Measurements from ENCODE around the gene CYP26B1. TPM values are rescaled to one million over a fixed set of nuclear protein-coding genes. Genes with fewer than 3 reads are reported as not detected.

CYP26B1 gene
- total and polyA plus RNA-seq, 2 donors (not counting 3 experiments of a cell fraction or from before 2014, with no cell fraction given), result 0.30 to 1.1 TPM

- dilution Hi-C loops (cut with MboI; ENCODE audit: extremely low pct_ligation_motif_present, low sequenced_read_pairs), result no loop called here
Observed at GRCh38 chr2:72081451-72081850, 66.2 kb downstream of the CYP26B1 start.

More at GRCh38 chr2:72081451-72081850, 66.2 kb downstream of the CYP26B1 start:
- no peaks in the 10 kb centered on the region for H3K27me3 ChIP-seq (ENCODE audit: control insufficient read depth in 2 of 2, insufficient read depth in 2 of 2, low read length in 2 of 2)
- intact Hi-C loops (cut with micrococcal nuclease), result no loop called here
- CTCF ChIA-PET, result no interaction called here
- H3K4me2 ChIP-seq (ENCODE audit: insufficient read depth, low read length), result no peak overlapping the region
- POLR2A ChIA-PET, result no interaction called here
- H3K27ac ChIP-seq (ENCODE audit: insufficient read depth, low read depth, low read length), result no peak overlapping the region
- H3K9ac ChIP-seq (replicated peaks; ENCODE audit: extremely low read depth, insufficient read depth, low read length), result no peak overlapping the region
- BruUV-seq (replicated peaks), result no TSS peak
- H3K9me3 ChIP-seq (replicated peaks; ENCODE audit: control insufficient read depth, insufficient read depth, low read length), result no peaks in the 10 kb centered on the region
- no peaks in the 10 kb centered on the region for H3K4me1 ChIP-seq (ENCODE audit: control insufficient read depth, extremely low read depth, insufficient read depth, low read length)
- no peak for FAIRE-seq
- TF ChIP-seq CTCF (IDR thresholded peaks at IDR 0.05; ENCODE audit: extremely low read depth in 1 of 2, insufficient read depth in 1 of 2, low read depth in 1 of 2, low read length in 2 of 2), result no peak
- no peaks in the 10 kb centered on the region for H3K79me2 ChIP-seq (ENCODE audit: control insufficient read depth, insufficient read depth, low read length)
- no peak overlapping the region for H3K4me3 ChIP-seq (replicated peaks in 1 of 3; ENCODE audit: insufficient read depth in 1 of 3, low read depth in 1 of 3, low read length in 3 of 3)
- no peak overlapping the region for H2AFZ ChIP-seq (ENCODE audit: low read depth, low read length)
- DNase-seq (ENCODE audit: low read depth, low spot score), result no peak
- no peaks in the 10 kb centered on the region for H3K9me1 ChIP-seq (replicated peaks; ENCODE audit: control insufficient read depth, extremely low read depth, insufficient read depth, low read length)
- no peaks in the 10 kb centered on the region for H3K36me3 ChIP-seq (ENCODE audit: control insufficient read depth in 2 of 2, extremely low read depth in 1 of 2, insufficient read depth in 2 of 2, low read length in 2 of 2)
- no peaks in the 10 kb centered on the region for H4K20me1 ChIP-seq (replicated peaks; ENCODE audit: control insufficient read depth, extremely low read depth, insufficient read depth, low read length)
